GM18870 (cell line): ENCODE results near the gene TRIM54.
A peak's percentile ranks its signal among the peaks of the same experiment; 100 is the strongest.

Experiments used
- ATAC-seq: cut with Tn5 transposase; IDR thresholded peaks from one replicate; pipeline ENCODE4 v1.9.1; 2021; ENCODE audit warnings: moderate library complexity; ENCODE audit not compliant: unreplicated experiment

Gene TRIM54

DNA sequence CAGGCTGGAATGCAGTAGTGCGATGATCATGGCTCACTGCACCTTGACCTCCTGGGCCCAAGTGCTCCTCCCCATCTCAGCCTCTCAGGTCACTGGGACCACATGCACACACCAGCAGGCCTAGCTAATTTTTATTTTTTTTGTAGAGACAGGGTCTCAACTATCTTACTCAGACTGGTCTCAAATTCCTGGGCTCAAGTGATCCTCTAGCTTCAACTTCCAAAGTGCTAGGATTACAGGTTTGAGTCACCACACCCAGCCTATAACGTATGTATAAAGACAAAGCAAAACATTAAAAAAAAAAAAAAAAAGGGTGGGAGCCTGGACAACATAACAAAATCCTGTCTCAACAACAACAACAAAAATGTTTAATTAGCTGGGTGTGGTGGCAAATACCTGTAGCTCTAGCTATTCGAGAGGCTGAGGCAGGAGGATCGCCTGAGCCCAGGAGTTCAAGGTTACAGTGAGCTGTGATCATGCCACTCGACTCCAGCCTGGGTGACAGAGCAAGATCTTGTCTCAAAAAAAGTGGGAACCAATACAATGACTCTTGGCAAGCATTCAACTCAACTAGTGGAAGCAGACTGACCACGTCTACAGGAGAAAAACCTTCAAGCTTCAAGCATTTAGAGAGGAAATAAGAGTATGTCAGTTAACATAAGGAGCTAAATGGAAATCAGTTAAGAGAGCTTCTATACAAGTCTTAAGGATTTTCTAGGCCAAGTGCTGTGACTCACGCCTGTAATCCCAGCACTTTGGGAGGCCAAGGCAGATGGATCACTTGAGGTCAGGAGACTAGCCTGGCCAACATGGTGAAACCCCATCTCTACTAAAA is 71.8 kb downstream of the TRIM54 start:
- no peak for ATAC-seq

DNA sequence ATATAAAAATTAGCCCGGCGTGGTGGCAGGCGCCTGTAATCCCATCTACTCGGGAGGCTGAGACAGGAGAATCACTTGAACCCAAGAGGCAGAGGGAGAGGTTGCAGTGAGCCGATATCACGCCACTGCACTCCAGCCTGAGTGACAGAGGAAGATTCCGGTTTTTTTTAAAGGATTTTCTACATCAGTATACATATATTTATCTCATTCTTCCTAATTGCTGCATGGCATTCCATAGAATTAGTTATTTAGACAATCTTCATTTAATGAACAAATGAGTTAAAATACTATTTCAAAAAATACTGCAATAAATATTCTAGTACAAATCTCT is 72.3 kb downstream of the TRIM54 start:
- no peak for ATAC-seq

DNA sequence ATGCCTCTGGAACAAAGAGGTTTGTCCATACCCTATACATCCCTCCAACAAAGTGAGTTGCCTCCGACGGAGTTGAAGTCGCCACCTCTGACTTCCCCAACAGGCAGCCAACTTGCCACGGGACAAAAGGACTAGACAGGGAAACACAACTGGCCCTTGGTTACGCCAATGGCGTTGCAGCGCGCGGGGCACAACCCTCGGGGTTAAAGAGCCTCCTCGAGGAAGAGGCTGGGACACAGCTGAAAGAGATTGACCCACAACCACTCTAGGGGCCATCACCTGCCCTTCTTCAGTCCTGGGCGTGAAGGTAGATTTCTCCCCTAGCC is 73.8 kb downstream of the TRIM54 start:
- ATAC-seq, result peak; percentile 26

DNA sequence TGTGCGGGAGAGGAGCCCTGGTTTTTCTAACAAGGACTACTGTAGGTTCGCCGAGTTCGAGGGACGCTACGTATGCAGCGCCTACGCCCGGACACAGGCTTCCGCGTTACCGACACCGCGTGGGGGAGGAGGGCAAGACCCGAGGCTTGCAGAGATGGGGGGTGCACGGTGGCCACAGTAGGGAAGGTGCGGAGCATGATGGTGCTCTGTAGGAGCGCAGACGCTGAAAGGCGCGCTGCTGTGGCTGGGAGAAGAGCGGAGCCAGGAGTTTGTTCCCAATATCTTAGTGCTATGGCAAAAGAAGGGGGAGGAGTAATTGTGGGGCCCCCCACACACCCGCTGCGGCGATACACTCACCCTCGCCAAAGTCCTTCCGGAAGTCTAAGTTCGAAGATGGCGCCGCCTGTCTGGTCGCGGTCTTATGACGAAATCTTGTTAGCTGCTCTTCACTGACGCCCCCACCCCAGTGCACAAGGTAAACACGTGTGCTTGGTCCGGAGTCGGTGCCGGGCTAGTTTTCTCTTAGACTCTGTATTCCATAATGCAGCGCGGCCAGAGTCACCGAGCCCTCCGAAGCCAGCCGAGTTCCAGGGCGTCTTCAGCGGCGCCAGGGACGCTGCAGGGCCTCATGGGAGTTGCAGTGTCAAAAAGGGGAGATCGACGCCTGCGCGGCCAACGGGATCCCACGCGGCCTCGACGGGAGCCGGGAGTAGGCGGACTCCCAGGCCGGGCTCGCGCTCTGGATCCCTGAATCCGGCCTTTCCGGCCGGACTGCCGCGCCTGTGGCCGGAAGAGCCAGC is 74.4 kb downstream of the TRIM54 start, which contains the start of gene GTF3C2:
Gene GTF3C2 (minus strand): TSS at position 383 of the 800 bp plus-strand sequence. CDS start 13,210 bp downstream, outside the sequence.
- peak; percentile 80 for ATAC-seq
